Measurements from ENCODE around the gene CACNA2D4. TPM values are rescaled to one million over a fixed set of nuclear protein-coding genes. Genes with fewer than 3 reads are reported as not detected.

The CACNA2D4 gene
- total RNA-seq, 1 experiment from 2014 or later = not detected

GRCh38 chr12:1864867-1865266 is 53.6 kb downstream of the CACNA2D4 start:
- no TSS peak for BruUV-seq (replicated peaks)
- no peak for ATAC-seq
- intact Hi-C loops (cut with micrococcal nuclease) = no loop called here
- no peaks in the 10 kb centered on the region for H3K9me3 ChIP-seq (ENCODE audit: low read length)
- no peaks in the 10 kb centered on the region for H4K20me1 ChIP-seq (ENCODE audit: low read length)
- no peak overlapping the region for H3K9ac ChIP-seq (ENCODE audit: low read length)
- DNase-seq = no peak
- no peaks in the 10 kb centered on the region for H3F3A ChIP-seq (ENCODE audit: low read length, unreplicated experiment)
- no peaks in the 10 kb centered on the region for H3K9me2 ChIP-seq (replicated peaks; ENCODE audit: low read length)
- TF ChIP-seq EZH2 (IDR thresholded peaks at IDR 0.05; ENCODE audit: low read length, unreplicated experiment) (no peak), EZH2phosphoT487 (IDR thresholded peaks at IDR 0.05; ENCODE audit: borderline replicate concordance, low read length) (no peak), CTCF (conservative IDR thresholded peaks at IDR 0.05; ENCODE audit: low read depth, low read length) (no peak)
- H3K79me2 ChIP-seq (ENCODE audit: low read length) = no peaks in the 10 kb centered on the region
- no peak overlapping the region for H3K27ac ChIP-seq (ENCODE audit: low read length)
- ChIA-PET CTCF (no interaction called here), POLR2A (ENCODE audit: unreplicated experiment) (no interaction called here)
- H2AFZ ChIP-seq (ENCODE audit: low read length) = no peak overlapping the region
- peaks cover 41% of the 10 kb centered on the region for H3K27me3 ChIP-seq (ENCODE audit: low read length)
- H3K4me3 ChIP-seq (ENCODE audit: low read length) = no peak overlapping the region
- H3K4me1 ChIP-seq (ENCODE audit: insufficient read depth, low read length) = no peaks in the 10 kb centered on the region
- no peak overlapping the region for H3K4me2 ChIP-seq (ENCODE audit: low read length)
- H3K36me3 ChIP-seq (ENCODE audit: low read depth, low read length) = no peaks in the 10 kb centered on the region

GRCh38 chr12:1864456-1864855 is 54.0 kb downstream of the CACNA2D4 start:
- H3K27me3 ChIP-seq (ENCODE audit: low read length) = peaks cover 37% of the 10 kb centered on the region
- no peaks in the 10 kb centered on the region for H4K20me1 ChIP-seq (ENCODE audit: low read length)
- no peak overlapping the region for H3K27ac ChIP-seq (ENCODE audit: low read length)
- no peaks in the 10 kb centered on the region for H3K79me2 ChIP-seq (ENCODE audit: low read length)
- H3K9me2 ChIP-seq (replicated peaks; ENCODE audit: low read length) = no peaks in the 10 kb centered on the region
- no peak overlapping the region for H3K4me3 ChIP-seq (ENCODE audit: low read length)
- ChIA-PET POLR2A (ENCODE audit: unreplicated experiment) (no interaction called here), CTCF (no interaction called here)
- DNase-seq (no peak), ATAC-seq (no peak)
- H3K4me1 ChIP-seq (ENCODE audit: insufficient read depth, low read length) = 0 out of 2 replicates have a peak, but pooled peaks cover under 1% of the 10 kb centered on the region
- H3K4me2 ChIP-seq (ENCODE audit: low read length) = no peak overlapping the region
- no peaks in the 10 kb centered on the region for H3K36me3 ChIP-seq (ENCODE audit: low read depth, low read length)
- no peaks in the 10 kb centered on the region for H3K9me3 ChIP-seq (ENCODE audit: low read length)
- TF ChIP-seq EZH2 (IDR thresholded peaks at IDR 0.05; ENCODE audit: low read length, unreplicated experiment) (no peak), EZH2phosphoT487 (IDR thresholded peaks at IDR 0.05; ENCODE audit: borderline replicate concordance, low read length) (no peak), CTCF (conservative IDR thresholded peaks at IDR 0.05; ENCODE audit: low read depth, low read length) (no peak)
- intact Hi-C loops (cut with micrococcal nuclease) = no loop called here
- H3K9ac ChIP-seq (ENCODE audit: low read length) = no peak overlapping the region
- no peaks in the 10 kb centered on the region for H3F3A ChIP-seq (ENCODE audit: low read length, unreplicated experiment)
- BruUV-seq (replicated peaks) = no TSS peak
- H2AFZ ChIP-seq (ENCODE audit: low read length) = no peak overlapping the region

- POLR2A ChIA-PET (ENCODE audit: unreplicated experiment) = no interaction called here
- ATAC-seq (no peak), DNase-seq (no peak)
- Histone ChIP-seq H4K20me1 (ENCODE audit: low read length) (no peaks in the 10 kb centered on the region), H3K9ac (ENCODE audit: low read length) (no peak overlapping the region), H3K9me3 (ENCODE audit: low read length) (no peaks in the 10 kb centered on the region), H3K9me2 (replicated peaks; ENCODE audit: low read length) (no peaks in the 10 kb centered on the region), H3K79me2 (ENCODE audit: low read length) (no peaks in the 10 kb centered on the region), H3K27me3 (ENCODE audit: low read length) (peaks cover 31% of the 10 kb centered on the region), H3K4me3 (ENCODE audit: low read length) (no peak overlapping the region), H3K27ac (ENCODE audit: low read length) (no peak overlapping the region), H2AFZ (ENCODE audit: low read length) (no peak overlapping the region), H3K4me2 (ENCODE audit: low read length) (no peak overlapping the region), H3F3A (ENCODE audit: low read length, unreplicated experiment) (no peaks in the 10 kb centered on the region), H3K4me1 (ENCODE audit: insufficient read depth, low read length) (0 out of 2 replicates have a peak, but pooled peaks cover 3% of the 10 kb centered on the region), H3K36me3 (ENCODE audit: low read depth, low read length) (no peaks in the 10 kb centered on the region)
- CTCF ChIA-PET = no interaction called here
- TF ChIP-seq CTCF (conservative IDR thresholded peaks at IDR 0.05; ENCODE audit: low read depth, low read length) (no peak), EZH2phosphoT487 (IDR thresholded peaks at IDR 0.05; ENCODE audit: borderline replicate concordance, low read length) (no peak), EZH2 (IDR thresholded peaks at IDR 0.05; ENCODE audit: low read length, unreplicated experiment) (no peak)
- BruUV-seq (replicated peaks) = no TSS peak
- intact Hi-C loops (cut with micrococcal nuclease) = no loop called here
Observed at GRCh38 chr12:1863823-1864222, 54.6 kb downstream of the CACNA2D4 start.
